Measurements from ENCODE around the gene HBS1L.

The HBS1L gene

GRCh38 chr6:134938896-134939295, 115.7 kb downstream of the HBS1L start:
- no peak for DNase-seq

GRCh38 chr6:134937426-134937825, 117.2 kb downstream of the HBS1L start:
- no peak for DNase-seq

GRCh38 chr6:134936931-134937330, 117.7 kb downstream of the HBS1L start:
- no peak for DNase-seq

- no peak for DNase-seq
Observed at GRCh38 chr6:134936476-134936875, 118.1 kb downstream of the HBS1L start.

GRCh38 chr6:134934793-134935485, 119.7 kb downstream of the HBS1L start:
- no peak for DNase-seq

- no peak for DNase-seq
Observed at GRCh38 chr6:134932535-134933470, 121.8 kb downstream of the HBS1L start.

GRCh38 chr6:134932098-134932497, 122.5 kb downstream of the HBS1L start:
- no peak for DNase-seq

- DNase-seq: no peak
Observed at GRCh38 chr6:134930463-134930862, 124.2 kb downstream of the HBS1L start.

- DNase-seq: no peak
Observed at GRCh38 chr6:134928151-134928900, 126.3 kb downstream of the HBS1L start.

- DNase-seq: no peak
Observed at GRCh38 chr6:134925800-134926199, 128.8 kb downstream of the HBS1L start.

GRCh38 chr6:134921721-134922261, 132.8 kb downstream of the HBS1L start:
- no peak for DNase-seq

GRCh38 chr6:134921276-134921675, 133.3 kb downstream of the HBS1L start:
- no peak for DNase-seq

GRCh38 chr6:134920422-134920821, 134.2 kb downstream of the HBS1L start:
- DNase-seq: no peak

GRCh38 chr6:134918418-134918961, 136.1 kb downstream of the HBS1L start:
- no peak for DNase-seq

- no peak for DNase-seq
Observed at GRCh38 chr6:134911547-134911946, 143.1 kb downstream of the HBS1L start.

- no peak for DNase-seq
Observed at GRCh38 chr6:134910593-134910935, 144.1 kb downstream of the HBS1L start.
